HCT116 (cell line): ENCODE measurements around the gene G6PD. TPM values are rescaled to one million over a fixed set of nuclear protein-coding genes. Genes with fewer than 3 reads are reported as not detected.

Source experiments
- ATAC-seq: fragments of 200-7000 bp; cut with Tn5 transposase; 2 replicates; pipeline ENCODE4 v1.9.1; 2020; ENCODE audit warnings: mild to moderate bottlenecking, moderate library complexity
- BruUV-seq: library from RNA; stranded (reverse); fragments of 400-500 nt; replicated peaks from 2 replicates; lab custom pipeline; 2021; lab: Mats Ljungman, UMichigan
- CTCF ChIA-PET: fragments of 300-600 bp; sonication (Branson Sonifier 250); formaldehyde crosslinking; loops from one replicate; lab custom pipeline; 2021; ENCODE audit warnings: antibody characterized with exemption; lab: Charles Lee
- POLR2A ChIA-PET: fragments of 300-600, 350-600 bp; sonication (Branson Sonifier 250); formaldehyde crosslinking; loops from one replicate; lab custom pipeline; 2021; ENCODE audit warnings: antibody characterized with exemption; lab: Charles Lee
- RAD21 ChIA-PET, 2 experiments: fragments of 300-600 bp; sonication (Branson Sonifier 250); formaldehyde crosslinking; loops; one replicate each; lab custom pipeline; 2023; ENCODE audit warnings: low total read pairs in 2 of 2; ENCODE audit not compliant: uncharacterized antibody in 2 of 2, unreplicated experiment in 2 of 2, low non-redundant PET in 1 of 2; lab: Charles Lee
- DNase-seq: peaks from one replicate; pipeline ENCODE4 v3.0.0-alpha.2; 2010; ENCODE audit warnings: low read depth, low spot score
- H2AFZ ChIP-seq: fragments of 200-600 bp; shearing (Covaris generic), sonication (generic); 2 replicates; pipeline ENCODE4 v1.6.1; 2017; ENCODE audit warnings: low read depth, mixed run types, mixed read lengths, antibody characterized with exemption, low read length; ENCODE audit not compliant: poor library complexity, severe bottlenecking
- H3K27ac ChIP-seq: 2 replicates; pipeline ENCODE4 v1.5.1; 2012; ENCODE audit warnings: low read depth, low read length
- H3K27me3 ChIP-seq: fragments of 200-600 bp; sonication (generic); 2 replicates; pipeline ENCODE4 v1.6.1; 2016; ENCODE audit warnings: mixed run types, low read length, mixed read lengths; ENCODE audit not compliant: insufficient read depth
- H3K36me3 ChIP-seq, 2 experiments: fragments of 200-500 bp in 1 of 2; fragments of 200-600 bp in 1 of 2; sonication (Bioruptor generic) in 1 of 2; sonication (generic) in 1 of 2; 2 replicates each; pipeline versions ENCODE4 v1.5.1 to v1.6.1; 2014 to 2016; ENCODE audit warnings: low read length in 2 of 2, inconsistent platforms in 1 of 2, mixed read lengths in 1 of 2, mixed run types in 1 of 2; ENCODE audit not compliant: insufficient read depth in 2 of 2, control insufficient read depth in 1 of 2
- H3K4me1 ChIP-seq, 2 experiments: fragments of 200-600 bp in 1 of 2; sonication (generic) in 1 of 2; 2 replicates each; pipeline versions ENCODE4 v1.5.1 to v1.6.1; 2012 to 2017; ENCODE audit warnings: low read length in 2 of 2, inconsistent platforms in 1 of 2, mild to moderate bottlenecking in 1 of 2, mixed read lengths in 1 of 2, mixed run types in 1 of 2, moderate library complexity in 1 of 2; ENCODE audit not compliant: insufficient read depth in 2 of 2, control insufficient read depth in 1 of 2
- H3K4me2 ChIP-seq: fragments of 200-600 bp; sonication (generic); 2 replicates; pipeline ENCODE4 v1.6.1; 2017; ENCODE audit warnings: mixed run types, low read length, mixed read lengths
- H3K4me3 ChIP-seq, 2 experiments: fragments of 200-600 bp in 1 of 2; sonication (generic) in 1 of 2; replicated peaks in 1 of 2; 2 replicates each; pipeline ENCODE4 v1.5.1; 2011 to 2016; ENCODE audit warnings: low read length in 2 of 2, control low read depth in 1 of 2, low read depth in 1 of 2, mild to moderate bottlenecking in 1 of 2, mixed read lengths in 1 of 2, mixed run types in 1 of 2
- H3K79me2 ChIP-seq: fragments of 200-600 bp; sonication (generic); 2 replicates; pipeline ENCODE4 v1.6.1; 2017; ENCODE audit warnings: mild to moderate bottlenecking, mixed run types, low read length, moderate library complexity, mixed read lengths; ENCODE audit not compliant: insufficient read depth
- H3K9ac ChIP-seq: fragments of 200-600 bp; sonication (generic); 2 replicates; pipeline ENCODE4 v1.6.1; 2016; ENCODE audit warnings: low read length, mixed read lengths
- H3K9me2 ChIP-seq: fragments of 200-600 bp; sonication (generic), shearing (Covaris generic); 2 replicates; pipeline ENCODE4 v1.6.1; 2017; ENCODE audit warnings: mixed run types, mild to moderate bottlenecking, moderate library complexity; ENCODE audit not compliant: insufficient read depth
- H3K9me3 ChIP-seq, 2 experiments: fragments of 200-500 bp in 1 of 2; fragments of 200-600 bp in 1 of 2; sonication (Bioruptor generic) in 1 of 2; sonication (generic) in 1 of 2; 2 replicates each; pipeline ENCODE4 v1.6.1; 2014 to 2017; ENCODE audit warnings: low read length in 2 of 2, mixed read lengths in 2 of 2, inconsistent platforms in 1 of 2, low read depth in 1 of 2, mild to moderate bottlenecking in 1 of 2, mixed run types in 1 of 2, moderate library complexity in 1 of 2; ENCODE audit not compliant: control insufficient read depth in 1 of 2, insufficient read depth in 1 of 2
- H4K20me1 ChIP-seq: fragments of 200-600 bp; sonication (generic), shearing (Covaris generic); 2 replicates; pipeline ENCODE4 v1.6.1; 2017; ENCODE audit warnings: mixed run types, mild to moderate bottlenecking, moderate library complexity; ENCODE audit not compliant: insufficient read depth
- CBX3 ChIP-seq: IDR thresholded peaks from 2 replicates; pipeline ENCODE4 v1.6.1; 2012; ENCODE audit warnings: low read depth
- CEBPB ChIP-seq: IDR thresholded peaks from 2 replicates; pipeline ENCODE4 v1.6.1; 2012; ENCODE audit warnings: low read depth
- ELF1 ChIP-seq: IDR thresholded peaks from 2 replicates; pipeline ENCODE4 v1.6.1; 2012; ENCODE audit warnings: low read depth, borderline replicate concordance
- REST ChIP-seq: IDR thresholded peaks from 2 replicates; pipeline ENCODE4 v1.6.1; 2012; ENCODE audit warnings: low read depth
- SP1 ChIP-seq: IDR thresholded peaks from 2 replicates; pipeline ENCODE4 v1.6.1; 2012; ENCODE audit warnings: low read depth
- TCF7L2 ChIP-seq: IDR thresholded peaks from 2 replicates; pipeline ENCODE4 v1.7.0; 2011; ENCODE audit warnings: borderline replicate concordance, inconsistent platforms; ENCODE audit not compliant: insufficient read depth, insufficient read length; ENCODE audit errors: extremely low read depth
- intact Hi-C: fragments of 100-400 bp; cut with micrococcal nuclease; formaldehyde crosslinking; loops from 2 replicates; pipeline ENCODE4 v1.10.0; 2022
- total RNA-seq: library from RNA; stranded (reverse); gene quantifications from one replicate; pipeline ENCODE4 v1.2.1, GENCODE V29; 2021; ENCODE audit not compliant: unreplicated experiment

The G6PD gene
- total RNA-seq, 1 experiment from 2014 or later, result 109 TPM

- H3K9me2 ChIP-seq, result no peaks in the 10 kb centered on the region
- no TSS peak for BruUV-seq
- peak overlapping the region; percentile 57 for H3K4me2 ChIP-seq
- H3K4me1 ChIP-seq, result peaks cover 27 to 34% of the 10 kb centered on the region in 2 experiments
- no peak for TF ChIP-seq REST
- no peak for TF ChIP-seq ELF1
- no peak for TF ChIP-seq SP1
- peak; percentile 14 for TF ChIP-seq TCF7L2
- TF ChIP-seq CBX3, result no peak
- no peak for TF ChIP-seq CEBPB
- no peaks in the 10 kb centered on the region for H4K20me1 ChIP-seq
- peaks cover 21% of the 10 kb centered on the region for H3K79me2 ChIP-seq
- no peaks in the 10 kb centered on the region for H3K9me3 ChIP-seq
- ChIA-PET CTCF (no interaction called here), RAD21 (no interaction called here), POLR2A (no interaction called here)
- peaks cover 0 to 9% of the 10 kb centered on the region in 2 experiments; a peak in 2 of 4 replicates for H3K36me3 ChIP-seq
- ATAC-seq (peak; percentile 31), DNase-seq (peak; percentile 34)
- H3K9ac ChIP-seq, result peak overlapping the region; percentile 47
- intact Hi-C loops, result no loop called here
- no peak overlapping the region for H2AFZ ChIP-seq
- no peaks in the 10 kb centered on the region for H3K27me3 ChIP-seq
- H3K4me3 ChIP-seq, result no peak overlapping the region; a peak in 1 of 4 replicates
- peak overlapping the region; percentile 79 for H3K27ac ChIP-seq
Measured at GRCh38 chrX:154541896-154542722, 4.5 kb downstream of the G6PD start.
